Testis (tissue), 2 donors: Measurements from ENCODE around the gene APOBEC2.

Experiments
- CTCF ChIP-seq, 3 experiments: fragments of 450-650 bp in 2 of 3; fragments of 200-600 bp in 1 of 3; sonication (generic) in 1 of 3; IDR thresholded peaks; one replicate each; pipeline ENCODE4 v1.5.1; 2016 to 2019; ENCODE audit warnings: antibody characterized with exemption in 3 of 3, mild to moderate bottlenecking in 2 of 3, moderate library complexity in 1 of 3
- POLR2A ChIP-seq: fragments of 450-650 bp; IDR thresholded peaks from one replicate; pipeline ENCODE4 v1.6.1; 2017; ENCODE audit warnings: antibody characterized with exemption, mild to moderate bottlenecking, moderate library complexity

GRCh38 chr6:41065550-41066026 lies 12.6 kb downstream of the APOBEC2 start:
- TF ChIP-seq CTCF (IDR thresholded peaks at IDR 0.05) (no peak), POLR2A (no peak)
